ENCODE data around the gene RALGPS1. TPM values are rescaled to one million over a fixed set of nuclear protein-coding genes. Genes with fewer than 3 reads are reported as not detected.

The RALGPS1 gene
- total RNA-seq, 1 experiment from 2014 or later = 28.5 TPM

DNA sequence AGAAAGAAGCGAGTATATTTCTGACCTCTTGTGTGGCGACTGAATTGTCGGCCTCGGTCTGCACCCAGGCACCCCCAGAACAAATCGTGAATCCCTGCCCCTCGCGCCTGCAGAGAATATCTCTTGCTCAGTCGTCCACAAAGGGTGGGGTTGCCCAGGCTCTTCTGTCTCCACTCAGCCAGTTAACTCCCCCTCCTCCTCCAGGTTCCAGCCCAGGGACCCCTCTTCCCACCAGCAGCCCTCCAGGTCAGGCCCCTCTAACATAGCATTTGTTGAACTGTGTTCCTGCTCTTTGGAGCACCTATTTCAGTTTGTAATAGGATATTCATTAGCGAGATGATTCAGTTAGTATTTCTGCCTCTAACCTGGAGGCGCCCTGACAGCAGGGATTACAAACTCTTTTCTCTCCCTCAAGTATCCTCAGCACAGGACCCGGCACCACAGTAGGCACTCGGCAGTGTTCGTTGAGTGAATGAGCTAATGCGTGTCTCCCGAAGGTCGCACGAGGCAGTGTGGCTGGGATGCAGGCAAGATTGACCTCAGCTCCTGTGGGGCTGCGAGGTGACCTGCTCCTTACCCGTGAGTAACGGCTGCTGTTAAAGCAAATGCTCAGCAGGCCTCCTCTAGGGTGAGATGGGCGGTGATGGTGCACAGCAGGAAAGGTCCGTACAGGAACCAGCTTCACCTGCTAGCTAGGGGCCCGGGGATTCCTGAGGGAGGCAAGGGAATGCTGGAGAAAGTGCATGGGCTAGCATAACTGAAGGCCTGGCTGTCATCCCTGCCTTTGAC, 28.4 kb upstream of the RALGPS1 start (continued):
- TF ChIP-seq, protein P1, sequence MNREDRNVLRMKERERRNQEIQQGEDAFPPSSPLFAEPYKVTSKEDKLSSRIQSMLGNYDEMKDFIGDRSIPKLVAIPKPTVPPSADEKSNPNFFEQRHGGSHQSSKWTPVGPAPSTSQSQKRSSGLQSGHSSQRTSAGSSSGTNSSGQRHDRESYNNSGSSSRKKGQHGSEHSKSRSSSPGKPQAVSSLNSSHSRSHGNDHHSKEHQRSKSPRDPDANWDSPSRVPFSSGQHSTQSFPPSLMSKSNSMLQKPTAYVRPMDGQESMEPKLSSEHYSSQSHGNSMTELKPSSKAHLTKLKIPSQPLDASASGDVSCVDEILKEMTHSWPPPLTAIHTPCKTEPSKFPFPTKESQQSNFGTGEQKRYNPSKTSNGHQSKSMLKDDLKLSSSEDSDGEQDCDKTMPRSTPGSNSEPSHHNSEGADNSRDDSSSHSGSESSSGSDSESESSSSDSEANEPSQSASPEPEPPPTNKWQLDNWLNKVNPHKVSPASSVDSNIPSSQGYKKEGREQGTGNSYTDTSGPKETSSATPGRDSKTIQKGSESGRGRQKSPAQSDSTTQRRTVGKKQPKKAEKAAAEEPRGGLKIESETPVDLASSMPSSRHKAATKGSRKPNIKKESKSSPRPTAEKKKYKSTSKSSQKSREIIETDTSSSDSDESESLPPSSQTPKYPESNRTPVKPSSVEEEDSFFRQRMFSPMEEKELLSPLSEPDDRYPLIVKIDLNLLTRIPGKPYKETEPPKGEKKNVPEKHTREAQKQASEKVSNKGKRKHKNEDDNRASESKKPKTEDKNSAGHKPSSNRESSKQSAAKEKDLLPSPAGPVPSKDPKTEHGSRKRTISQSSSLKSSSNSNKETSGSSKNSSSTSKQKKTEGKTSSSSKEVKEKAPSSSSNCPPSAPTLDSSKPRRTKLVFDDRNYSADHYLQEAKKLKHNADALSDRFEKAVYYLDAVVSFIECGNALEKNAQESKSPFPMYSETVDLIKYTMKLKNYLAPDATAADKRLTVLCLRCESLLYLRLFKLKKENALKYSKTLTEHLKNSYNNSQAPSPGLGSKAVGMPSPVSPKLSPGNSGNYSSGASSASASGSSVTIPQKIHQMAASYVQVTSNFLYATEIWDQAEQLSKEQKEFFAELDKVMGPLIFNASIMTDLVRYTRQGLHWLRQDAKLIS (CRISPR knock-in tag; IDR thresholded peaks at IDR 0.05; ENCODE audit: borderline replicate concordance) = 0 out of 2 replicates have a peak, but pooled peaks have one; percentile 29

DNA sequence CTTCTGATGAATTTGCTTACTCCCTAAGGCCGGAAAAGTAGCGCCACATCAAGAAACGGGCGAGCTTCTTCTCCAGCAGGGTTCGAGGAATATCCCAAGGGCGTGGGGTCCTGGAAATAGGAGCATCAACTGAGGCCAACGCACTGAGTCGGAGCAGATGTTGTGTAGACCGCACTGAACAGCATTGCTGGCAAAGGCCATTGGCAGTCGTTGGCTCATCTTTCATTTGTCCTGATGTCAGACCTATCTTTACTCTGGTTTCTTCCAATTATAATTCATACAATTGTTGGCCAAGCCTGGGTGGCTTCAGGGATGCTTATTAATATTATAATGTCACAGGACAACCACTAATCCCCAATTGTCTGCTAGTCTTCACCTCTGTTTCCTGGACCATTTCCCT, 27.7 kb upstream of the RALGPS1 start:
- Mint-ChIP-seq H3K9me3 (no peaks in the 10 kb centered on the region), H3K27ac (no peak overlapping the region), H3K36me3 (no peaks in the 10 kb centered on the region; the same call in 1 of the 2 replicates), H3K4me3 (no peak overlapping the region), H3K4me1 (peaks cover 29% of the 10 kb centered on the region), H3K27me3 (ENCODE audit: low read depth) (no peaks in the 10 kb centered on the region)
- DNase-seq (ENCODE audit: low spot score) = no peak
- CTCF ChIA-PET = interaction anchor here (0.7 to 1.3 kb wide), 5 partner anchors 26 to 105 kb away, joined by 3 to 4 read pairs (median 3); partner anchors contain the start of gene ZBTB34
- ATAC-seq = no peak
- TF ChIP-seq HMGA2 (CRISPR knock-in tag; IDR thresholded peaks at IDR 0.05) (no peak), ZNF232 (CRISPR knock-in tag; IDR thresholded peaks at IDR 0.05) (no peak), KAT7 (CRISPR knock-in tag; IDR thresholded peaks at IDR 0.05; ENCODE audit: borderline replicate concordance) (no peak), TEAD1 (CRISPR knock-in tag; IDR thresholded peaks at IDR 0.05) (no peak), CREM (CRISPR knock-in tag; IDR thresholded peaks at IDR 0.05) (no peak), NFE2L1 (CRISPR knock-in tag; IDR thresholded peaks at IDR 0.05) (no peak)
- TF ChIP-seq, protein P2, sequence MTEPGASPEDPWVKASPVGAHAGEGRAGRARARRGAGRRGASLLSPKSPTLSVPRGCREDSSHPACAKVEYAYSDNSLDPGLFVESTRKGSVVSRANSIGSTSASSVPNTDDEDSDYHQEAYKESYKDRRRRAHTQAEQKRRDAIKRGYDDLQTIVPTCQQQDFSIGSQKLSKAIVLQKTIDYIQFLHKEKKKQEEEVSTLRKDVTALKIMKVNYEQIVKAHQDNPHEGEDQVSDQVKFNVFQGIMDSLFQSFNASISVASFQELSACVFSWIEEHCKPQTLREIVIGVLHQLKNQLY (CRISPR knock-in tag; IDR thresholded peaks at IDR 0.05) = no peak
- TF ChIP-seq, protein P3, sequence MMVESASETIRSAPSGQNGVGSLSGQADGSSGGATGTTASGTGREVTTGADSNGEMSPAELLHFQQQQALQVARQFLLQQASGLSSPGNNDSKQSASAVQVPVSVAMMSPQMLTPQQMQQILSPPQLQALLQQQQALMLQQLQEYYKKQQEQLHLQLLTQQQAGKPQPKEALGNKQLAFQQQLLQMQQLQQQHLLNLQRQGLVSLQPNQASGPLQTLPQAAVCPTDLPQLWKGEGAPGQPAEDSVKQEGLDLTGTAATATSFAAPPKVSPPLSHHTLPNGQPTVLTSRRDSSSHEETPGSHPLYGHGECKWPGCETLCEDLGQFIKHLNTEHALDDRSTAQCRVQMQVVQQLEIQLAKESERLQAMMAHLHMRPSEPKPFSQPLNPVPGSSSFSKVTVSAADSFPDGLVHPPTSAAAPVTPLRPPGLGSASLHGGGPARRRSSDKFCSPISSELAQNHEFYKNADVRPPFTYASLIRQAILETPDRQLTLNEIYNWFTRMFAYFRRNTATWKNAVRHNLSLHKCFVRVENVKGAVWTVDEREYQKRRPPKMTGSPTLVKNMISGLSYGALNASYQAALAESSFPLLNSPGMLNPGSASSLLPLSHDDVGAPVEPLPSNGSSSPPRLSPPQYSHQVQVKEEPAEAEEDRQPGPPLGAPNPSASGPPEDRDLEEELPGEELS (CRISPR knock-in tag; IDR thresholded peaks at IDR 0.05) = no peak
- TF ChIP-seq, protein P4, sequence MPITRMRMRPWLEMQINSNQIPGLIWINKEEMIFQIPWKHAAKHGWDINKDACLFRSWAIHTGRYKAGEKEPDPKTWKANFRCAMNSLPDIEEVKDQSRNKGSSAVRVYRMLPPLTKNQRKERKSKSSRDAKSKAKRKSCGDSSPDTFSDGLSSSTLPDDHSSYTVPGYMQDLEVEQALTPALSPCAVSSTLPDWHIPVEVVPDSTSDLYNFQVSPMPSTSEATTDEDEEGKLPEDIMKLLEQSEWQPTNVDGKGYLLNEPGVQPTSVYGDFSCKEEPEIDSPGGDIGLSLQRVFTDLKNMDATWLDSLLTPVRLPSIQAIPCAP (CRISPR knock-in tag; IDR thresholded peaks at IDR 0.05) = no peak
- TF ChIP-seq, protein P5, sequence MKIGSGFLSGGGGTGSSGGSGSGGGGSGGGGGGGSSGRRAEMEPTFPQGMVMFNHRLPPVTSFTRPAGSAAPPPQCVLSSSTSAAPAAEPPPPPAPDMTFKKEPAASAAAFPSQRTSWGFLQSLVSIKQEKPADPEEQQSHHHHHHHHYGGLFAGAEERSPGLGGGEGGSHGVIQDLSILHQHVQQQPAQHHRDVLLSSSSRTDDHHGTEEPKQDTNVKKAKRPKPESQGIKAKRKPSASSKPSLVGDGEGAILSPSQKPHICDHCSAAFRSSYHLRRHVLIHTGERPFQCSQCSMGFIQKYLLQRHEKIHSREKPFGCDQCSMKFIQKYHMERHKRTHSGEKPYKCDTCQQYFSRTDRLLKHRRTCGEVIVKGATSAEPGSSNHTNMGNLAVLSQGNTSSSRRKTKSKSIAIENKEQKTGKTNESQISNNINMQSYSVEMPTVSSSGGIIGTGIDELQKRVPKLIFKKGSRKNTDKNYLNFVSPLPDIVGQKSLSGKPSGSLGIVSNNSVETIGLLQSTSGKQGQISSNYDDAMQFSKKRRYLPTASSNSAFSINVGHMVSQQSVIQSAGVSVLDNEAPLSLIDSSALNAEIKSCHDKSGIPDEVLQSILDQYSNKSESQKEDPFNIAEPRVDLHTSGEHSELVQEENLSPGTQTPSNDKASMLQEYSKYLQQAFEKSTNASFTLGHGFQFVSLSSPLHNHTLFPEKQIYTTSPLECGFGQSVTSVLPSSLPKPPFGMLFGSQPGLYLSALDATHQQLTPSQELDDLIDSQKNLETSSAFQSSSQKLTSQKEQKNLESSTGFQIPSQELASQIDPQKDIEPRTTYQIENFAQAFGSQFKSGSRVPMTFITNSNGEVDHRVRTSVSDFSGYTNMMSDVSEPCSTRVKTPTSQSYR (CRISPR knock-in tag; IDR thresholded peaks at IDR 0.05) = no peak
- TF ChIP-seq, protein P6, sequence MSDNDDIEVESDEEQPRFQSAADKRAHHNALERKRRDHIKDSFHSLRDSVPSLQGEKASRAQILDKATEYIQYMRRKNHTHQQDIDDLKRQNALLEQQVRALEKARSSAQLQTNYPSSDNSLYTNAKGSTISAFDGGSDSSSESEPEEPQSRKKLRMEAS (CRISPR knock-in tag; IDR thresholded peaks at IDR 0.05) = no peak
- POLR2A ChIA-PET = no interaction called here
